ENCODE results near the gene ADO.

ADO gene

GRCh38 chr10:62810156-62810902 is 5.8 kb downstream of the ADO start:
- no peak overlapping the region for H3K4me3 Mint-ChIP-seq
- H3K9me3 Mint-ChIP-seq = no peaks in the 10 kb centered on the region
- TF ChIP-seq, protein P1, sequence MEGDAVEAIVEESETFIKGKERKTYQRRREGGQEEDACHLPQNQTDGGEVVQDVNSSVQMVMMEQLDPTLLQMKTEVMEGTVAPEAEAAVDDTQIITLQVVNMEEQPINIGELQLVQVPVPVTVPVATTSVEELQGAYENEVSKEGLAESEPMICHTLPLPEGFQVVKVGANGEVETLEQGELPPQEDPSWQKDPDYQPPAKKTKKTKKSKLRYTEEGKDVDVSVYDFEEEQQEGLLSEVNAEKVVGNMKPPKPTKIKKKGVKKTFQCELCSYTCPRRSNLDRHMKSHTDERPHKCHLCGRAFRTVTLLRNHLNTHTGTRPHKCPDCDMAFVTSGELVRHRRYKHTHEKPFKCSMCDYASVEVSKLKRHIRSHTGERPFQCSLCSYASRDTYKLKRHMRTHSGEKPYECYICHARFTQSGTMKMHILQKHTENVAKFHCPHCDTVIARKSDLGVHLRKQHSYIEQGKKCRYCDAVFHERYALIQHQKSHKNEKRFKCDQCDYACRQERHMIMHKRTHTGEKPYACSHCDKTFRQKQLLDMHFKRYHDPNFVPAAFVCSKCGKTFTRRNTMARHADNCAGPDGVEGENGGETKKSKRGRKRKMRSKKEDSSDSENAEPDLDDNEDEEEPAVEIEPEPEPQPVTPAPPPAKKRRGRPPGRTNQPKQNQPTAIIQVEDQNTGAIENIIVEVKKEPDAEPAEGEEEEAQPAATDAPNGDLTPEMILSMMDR (IDR thresholded peaks at IDR 0.05) = no peak
- H3K36me3 Mint-ChIP-seq (ENCODE audit: low read depth) = peaks cover 12% of the 10 kb centered on the region
- H3K27me3 Mint-ChIP-seq (ENCODE audit: low read depth, poor library complexity) = peaks cover 47% of the 10 kb centered on the region
- no peak overlapping the region for H3K27ac Mint-ChIP-seq
- no peak for DNase-seq
- peaks cover 40% of the 10 kb centered on the region for H3K4me1 Mint-ChIP-seq

- TF ChIP-seq, protein P1 (IDR thresholded peaks at IDR 0.05) = no peak
- Mint-ChIP-seq H3K4me1 (peaks cover 45% of the 10 kb centered on the region), H3K4me3 (no peak overlapping the region), H3K27ac (no peak overlapping the region), H3K9me3 (no peaks in the 10 kb centered on the region), H3K36me3 (ENCODE audit: low read depth) (peaks cover 12% of the 10 kb centered on the region), H3K27me3 (ENCODE audit: low read depth, poor library complexity) (peaks cover 57% of the 10 kb centered on the region)
- DNase-seq = no peak
Measured at GRCh38 chr10:62811159-62811875, 6.8 kb downstream of the ADO start.

DNA sequence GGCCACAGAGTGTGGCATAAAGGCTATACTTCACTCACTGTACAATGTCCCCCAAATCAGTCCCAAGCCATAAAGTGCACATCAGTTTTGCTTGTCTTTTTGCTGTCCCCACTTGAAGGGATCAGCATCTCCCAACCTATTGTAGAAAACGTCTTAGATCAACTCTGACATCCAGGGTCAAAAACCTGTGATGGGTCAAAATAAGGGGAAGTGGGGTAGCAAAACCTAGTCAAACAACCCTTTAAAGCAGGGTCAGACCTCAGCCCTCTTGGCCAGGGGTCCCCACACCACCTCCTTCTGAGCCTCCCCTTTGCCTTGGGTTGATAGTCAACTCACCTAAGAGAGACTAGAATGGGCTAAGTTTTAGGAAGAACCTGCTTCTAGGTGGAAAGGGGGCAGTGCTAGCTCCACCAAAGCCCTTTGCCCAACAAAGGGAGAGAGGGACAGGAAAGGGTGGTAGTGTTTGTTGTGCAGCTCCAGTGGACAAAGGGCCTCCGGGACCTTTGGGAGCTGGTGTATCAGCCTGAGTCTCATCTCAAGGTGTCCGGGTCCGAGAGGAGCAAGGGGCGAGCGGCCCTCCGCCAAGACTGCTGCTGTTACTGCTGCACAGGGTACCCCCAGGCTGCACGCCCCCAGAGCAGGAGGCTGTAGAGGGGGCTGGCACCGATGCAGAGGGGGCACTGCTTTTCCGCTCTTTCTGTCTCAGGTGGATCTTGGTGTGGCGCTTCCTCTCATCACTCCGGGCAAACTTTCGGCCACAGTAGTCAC is 8.3 kb downstream of the ADO start:
- TF ChIP-seq, protein P1 (IDR thresholded peaks at IDR 0.05) = no peak
- Mint-ChIP-seq H3K27ac (no peak overlapping the region), H3K4me1 (peaks cover 42% of the 10 kb centered on the region), H3K27me3 (ENCODE audit: low read depth, poor library complexity) (peaks cover 68% of the 10 kb centered on the region), H3K36me3 (ENCODE audit: low read depth) (peaks cover 12% of the 10 kb centered on the region), H3K4me3 (no peak overlapping the region), H3K9me3 (no peaks in the 10 kb centered on the region)
- no peak for DNase-seq

- H3K4me3 Mint-ChIP-seq = peak overlapping the region; percentile 89
- H3K27ac Mint-ChIP-seq = no peak overlapping the region
- no peak for DNase-seq
- TF ChIP-seq, protein P1 (IDR thresholded peaks at IDR 0.05) = no peak
- H3K36me3 Mint-ChIP-seq (ENCODE audit: low read depth) = peaks cover 9% of the 10 kb centered on the region
- peaks cover 74% of the 10 kb centered on the region for H3K27me3 Mint-ChIP-seq (ENCODE audit: low read depth, poor library complexity)
- no peaks in the 10 kb centered on the region for H3K9me3 Mint-ChIP-seq
- peaks cover 40% of the 10 kb centered on the region for H3K4me1 Mint-ChIP-seq
Measured at GRCh38 chr10:62813453-62813852, 8.9 kb downstream of the ADO start.

- H3K9me3 Mint-ChIP-seq = no peaks in the 10 kb centered on the region
- H3K27ac Mint-ChIP-seq = no peak overlapping the region
Measured at GRCh38 chr10:62813981-62814380, 9.5 kb downstream of the ADO start.

More at GRCh38 chr10:62813981-62814380, 9.5 kb downstream of the ADO start:
- peak overlapping the region; percentile 89 for H3K4me3 Mint-ChIP-seq
- TF ChIP-seq, protein P1 (IDR thresholded peaks at IDR 0.05) = no peak
- H3K27me3 Mint-ChIP-seq (ENCODE audit: low read depth, poor library complexity) = peaks cover 79% of the 10 kb centered on the region
- no peak for DNase-seq
- H3K4me1 Mint-ChIP-seq = peaks cover 35% of the 10 kb centered on the region
- H3K36me3 Mint-ChIP-seq (ENCODE audit: low read depth) = peaks cover 5% of the 10 kb centered on the region

Data from nephron progenitor cell (in vitro differentiated cells).